Trophoblast cell (in vitro differentiated cells and primary cell): Measurements from ENCODE around the gene RAB24.

ENCODE experiments used
- DNase-seq, 2 donors: peaks; one replicate each; pipeline ENCODE4 v3.0.0-alpha.2; 2016
- H2AFZ ChIP-seq: 2 replicates; pipeline ENCODE4 v1.6.1; 2013; ENCODE audit warnings: low read length, moderate library complexity, mild to moderate bottlenecking; ENCODE audit not compliant: insufficient read depth, poor library complexity
- H2AK5ac ChIP-seq: 2 replicates; pipeline ENCODE4 v1.6.1; 2013; ENCODE audit warnings: mild to moderate bottlenecking, low read length
- H2BK120ac ChIP-seq: 2 replicates; pipeline ENCODE4 v1.6.1; 2013; ENCODE audit warnings: low read length, mild to moderate bottlenecking, moderate library complexity; ENCODE audit not compliant: insufficient read depth, poor library complexity
- H2BK12ac ChIP-seq: 2 replicates; pipeline ENCODE4 v1.6.1; 2013; ENCODE audit warnings: mild to moderate bottlenecking, low read length, moderate library complexity
- H2BK5ac ChIP-seq: 2 replicates; pipeline ENCODE4 v1.6.1; 2013; ENCODE audit warnings: low read length, low read depth, moderate library complexity, mild to moderate bottlenecking; ENCODE audit not compliant: poor library complexity
- H3K14ac ChIP-seq: 2 replicates; pipeline ENCODE4 v1.6.1; 2013; ENCODE audit warnings: mild to moderate bottlenecking, low read length
- H3K18ac ChIP-seq: 2 replicates; pipeline ENCODE4 v1.6.1; 2013; ENCODE audit warnings: mild to moderate bottlenecking, low read length
- H3K23ac ChIP-seq: 2 replicates; pipeline ENCODE4 v1.6.1; 2013; ENCODE audit warnings: low read length
- H3K27ac ChIP-seq: 2 replicates; pipeline ENCODE4 v1.5.1; 2013; ENCODE audit warnings: low read depth, mild to moderate bottlenecking, inconsistent platforms, low read length, moderate library complexity
- H3K27me3 ChIP-seq: 2 replicates; pipeline ENCODE4 v1.6.1; 2013; ENCODE audit warnings: inconsistent platforms, mild to moderate bottlenecking, low read length, moderate library complexity; ENCODE audit not compliant: insufficient read depth
- H3K36me3 ChIP-seq, 2 experiments: 1 replicate in 1 of 2; 2 replicates in 1 of 2; pipeline ENCODE4 v1.6.1; 2013; ENCODE audit warnings: low read length in 2 of 2, mild to moderate bottlenecking in 2 of 2, moderate library complexity in 1 of 2; ENCODE audit not compliant: insufficient read depth in 2 of 2, control insufficient read depth in 1 of 2
- H3K4ac ChIP-seq: 2 replicates; pipeline ENCODE4 v1.6.1; 2013; ENCODE audit warnings: low read depth, mild to moderate bottlenecking, low read length, moderate library complexity
- H3K4me1 ChIP-seq, 2 experiments: 1 replicate in 1 of 2; 2 replicates in 1 of 2; pipeline ENCODE4 v1.6.1; 2013; ENCODE audit warnings: low read length in 2 of 2, mild to moderate bottlenecking in 2 of 2, moderate library complexity in 1 of 2; ENCODE audit not compliant: insufficient read depth in 2 of 2, control insufficient read depth in 1 of 2
- H3K4me2 ChIP-seq: 2 replicates; pipeline ENCODE4 v1.6.1; 2013; ENCODE audit warnings: inconsistent platforms, mild to moderate bottlenecking, low read length, moderate library complexity
- H3K4me3 ChIP-seq: 2 replicates; pipeline ENCODE4 v1.5.1; 2013; ENCODE audit warnings: mild to moderate bottlenecking, low read depth, low read length, inconsistent platforms
- H3K79me1 ChIP-seq: one replicate; pipeline ENCODE4 v1.6.1; 2013; ENCODE audit warnings: low read length
- H3K79me2 ChIP-seq: 2 replicates; pipeline ENCODE4 v1.6.1; 2013; ENCODE audit warnings: low read length, mild to moderate bottlenecking; ENCODE audit not compliant: control insufficient read depth, insufficient read depth, poor library complexity
- H3K9ac ChIP-seq: 2 replicates; pipeline ENCODE4 v1.6.1; 2013; ENCODE audit warnings: mild to moderate bottlenecking, low read length
- H3K9me3 ChIP-seq: 2 replicates; pipeline ENCODE4 v1.6.1; 2013; ENCODE audit warnings: low read depth, mild to moderate bottlenecking, control low read depth, inconsistent platforms, low read length; ENCODE audit not compliant: insufficient read depth
- H4K12ac ChIP-seq: 2 replicates; pipeline ENCODE4 v1.6.1; 2013; ENCODE audit warnings: low read depth, mild to moderate bottlenecking, low read length, moderate library complexity
- H4K8ac ChIP-seq: 2 replicates; pipeline ENCODE4 v1.6.1; 2013; ENCODE audit warnings: low read depth, mild to moderate bottlenecking, low read length, moderate library complexity
- H4K91ac ChIP-seq: one replicate; pipeline ENCODE4 v1.6.1; 2013; ENCODE audit warnings: low read depth, mild to moderate bottlenecking, low read length, moderate library complexity
- WGBS: extraction: QIAGEN DNeasy Blood & Tissue Kit; methylation state at CpG from one replicate; pipeline ENCODE4 v1.1.7; 2013; ENCODE audit warnings: missing lambda C conversion rate; ENCODE audit not compliant: insufficient read length, insufficient coverage; ENCODE audit errors: extremely low coverage; 5-methylcytosine and 5-hydroxymethylcytosine counted together

Gene RAB24

DNA sequence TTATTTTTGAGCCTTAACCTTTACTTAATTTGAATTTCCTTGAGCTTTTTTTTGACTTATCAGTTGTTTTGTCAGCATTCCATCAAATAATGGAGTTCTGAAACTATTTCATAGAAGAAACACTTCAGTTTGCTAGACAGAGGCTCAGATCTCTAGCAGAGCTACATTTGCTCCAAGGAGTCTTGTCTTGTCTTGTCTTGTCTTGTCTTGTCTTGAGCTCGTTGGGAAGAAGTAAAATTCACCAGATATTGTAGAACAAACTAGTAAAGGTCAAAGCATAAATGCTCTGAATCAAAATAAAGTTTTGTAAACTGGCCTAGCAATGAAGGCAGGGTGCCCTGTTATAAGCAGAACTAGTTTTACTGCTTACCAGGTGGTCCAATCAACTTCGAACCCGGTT, 33.5 kb downstream of the RAB24 start:
- H3K4me2 ChIP-seq, result no peak overlapping the region
- no peaks in the 10 kb centered on the region for H3K9me3 ChIP-seq
- H3K27ac ChIP-seq, result no peak overlapping the region
- no peak overlapping the region for H4K12ac ChIP-seq
- H3K79me2 ChIP-seq, result no peaks in the 10 kb centered on the region
- H3K4me1 ChIP-seq, result no peaks in the 10 kb centered on the region
- no peaks in the 10 kb centered on the region for H3K27me3 ChIP-seq
- DNase-seq, result no peak
- no peak overlapping the region for H2BK5ac ChIP-seq
- no peak overlapping the region for H3K18ac ChIP-seq
- no CpG with 5 or more reads among the region's 3 CpGs for WGBS
- peaks cover 24 to 45% of the 10 kb centered on the region in 2 experiments for H3K36me3 ChIP-seq
- H4K91ac ChIP-seq, result no peak overlapping the region
- no peak overlapping the region for H2AK5ac ChIP-seq
- no peak overlapping the region for H2BK120ac ChIP-seq
- no peak overlapping the region for H3K14ac ChIP-seq
- no peak overlapping the region for H2BK12ac ChIP-seq
- no peak overlapping the region for H3K4ac ChIP-seq
- no peak overlapping the region for H2AFZ ChIP-seq
- H3K4me3 ChIP-seq, result no peak overlapping the region
- H4K8ac ChIP-seq, result no peak overlapping the region
- no peaks in the 10 kb centered on the region for H3K79me1 ChIP-seq
- H3K9ac ChIP-seq, result no peak overlapping the region
- no peak overlapping the region for H3K23ac ChIP-seq

DNA sequence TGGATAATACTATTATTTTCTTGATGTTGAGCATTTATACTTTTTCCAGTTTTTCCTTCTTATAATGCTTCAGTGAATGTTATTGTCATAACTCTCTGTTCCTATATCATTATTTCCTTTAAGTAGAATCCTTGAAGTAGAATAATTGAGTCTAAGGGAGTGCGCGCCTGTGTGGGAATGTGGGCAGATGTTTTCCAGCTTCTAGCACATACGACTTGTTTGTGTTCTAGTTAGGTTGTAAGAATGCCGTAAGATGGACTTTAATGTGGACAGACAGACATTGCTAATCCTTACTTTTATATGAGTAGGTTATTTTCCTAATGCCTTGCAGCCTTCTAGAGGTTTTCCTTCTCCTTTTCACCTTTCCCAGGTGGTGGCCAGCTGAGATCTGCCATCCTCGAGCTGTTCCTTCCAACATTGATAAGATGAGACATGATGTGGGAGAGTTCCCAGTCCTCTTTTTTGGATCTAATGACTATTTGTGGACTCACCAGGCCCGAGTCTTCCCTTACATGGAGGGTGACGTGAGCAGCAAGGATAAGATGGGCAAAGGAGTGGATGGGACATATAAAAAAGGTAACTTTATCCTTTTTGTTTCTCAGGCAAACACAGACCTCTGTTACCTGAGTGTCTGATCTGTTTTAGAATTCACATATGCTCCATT, 34.2 kb downstream of the RAB24 start:
- no peak overlapping the region for H3K23ac ChIP-seq
- H3K27me3 ChIP-seq, result no peaks in the 10 kb centered on the region
- H2BK12ac ChIP-seq, result no peak overlapping the region
- no peak for DNase-seq
- H2BK120ac ChIP-seq, result no peak overlapping the region
- no peak overlapping the region for H3K4ac ChIP-seq
- no peak overlapping the region for H4K12ac ChIP-seq
- no peak overlapping the region for H4K91ac ChIP-seq
- peaks cover 21 to 41% of the 10 kb centered on the region in 2 experiments for H3K36me3 ChIP-seq
- H2AK5ac ChIP-seq, result no peak overlapping the region
- H3K4me3 ChIP-seq, result no peak overlapping the region
- no peak overlapping the region for H3K4me2 ChIP-seq
- no peak overlapping the region for H2BK5ac ChIP-seq
- H3K14ac ChIP-seq, result no peak overlapping the region
- no peak overlapping the region for H4K8ac ChIP-seq
- H2AFZ ChIP-seq, result no peak overlapping the region
- no CpG with 5 or more reads among the region's 7 CpGs for WGBS
- no peak overlapping the region for H3K27ac ChIP-seq
- no peak overlapping the region for H3K9ac ChIP-seq
- H3K4me1 ChIP-seq, result no peaks in the 10 kb centered on the region
- no peaks in the 10 kb centered on the region for H3K79me1 ChIP-seq
- no peaks in the 10 kb centered on the region for H3K79me2 ChIP-seq
- H3K9me3 ChIP-seq, result no peaks in the 10 kb centered on the region
- no peak overlapping the region for H3K18ac ChIP-seq

- Histone ChIP-seq H2AFZ (no peak overlapping the region), H4K8ac (no peak overlapping the region), H3K27me3 (no peaks in the 10 kb centered on the region), H2AK5ac (no peak overlapping the region), H2BK5ac (no peak overlapping the region), H4K12ac (no peak overlapping the region), H3K4ac (no peak overlapping the region), H3K79me2 (no peaks in the 10 kb centered on the region), H4K91ac (no peak overlapping the region), H2BK12ac (no peak overlapping the region), H3K23ac (no peak overlapping the region), H3K4me1 (no peaks in the 10 kb centered on the region), H2BK120ac (no peak overlapping the region), H3K4me3 (no peak overlapping the region), H3K27ac (no peak overlapping the region), H3K79me1 (no peaks in the 10 kb centered on the region), H3K18ac (no peak overlapping the region), H3K9ac (no peak overlapping the region), H3K9me3 (no peaks in the 10 kb centered on the region), H3K4me2 (no peak overlapping the region), H3K36me3 (peaks cover 17 to 32% of the 10 kb centered on the region in 2 experiments), H3K14ac (no peak overlapping the region)
- DNase-seq, result no peak
- WGBS, result no CpG with 5 or more reads among the region's 16 CpGs
These were observed 38.1 kb downstream of the RAB24 start for GRCh38 chr5:177265395-177265794.

GRCh38 chr5:177264178-177264577, 39.3 kb downstream of the RAB24 start:
- H4K91ac ChIP-seq, result no peak overlapping the region
- no peak overlapping the region for H4K12ac ChIP-seq
- H3K18ac ChIP-seq, result no peak overlapping the region
- H4K8ac ChIP-seq, result no peak overlapping the region
- no peaks in the 10 kb centered on the region for H3K79me2 ChIP-seq
- H3K9ac ChIP-seq, result no peak overlapping the region
- H3K9me3 ChIP-seq, result no peaks in the 10 kb centered on the region
- no peak overlapping the region for H2AK5ac ChIP-seq
- H3K23ac ChIP-seq, result no peak overlapping the region
- no peak overlapping the region for H2BK5ac ChIP-seq
- no peak overlapping the region for H3K4me3 ChIP-seq
- H2BK12ac ChIP-seq, result no peak overlapping the region
- no peak for DNase-seq
- no peak overlapping the region for H3K27ac ChIP-seq
- H2BK120ac ChIP-seq, result no peak overlapping the region
- H3K79me1 ChIP-seq, result no peaks in the 10 kb centered on the region
- no peak overlapping the region for H3K14ac ChIP-seq
- no peaks in the 10 kb centered on the region for H3K27me3 ChIP-seq
- H2AFZ ChIP-seq, result no peak overlapping the region
- no peak overlapping the region for H3K4me2 ChIP-seq
- H3K4ac ChIP-seq, result no peak overlapping the region
- WGBS, result no CpG with 5 or more reads among the region's 1 CpG
- no peaks in the 10 kb centered on the region for H3K4me1 ChIP-seq
- H3K36me3 ChIP-seq, result peaks cover 21 to 29% of the 10 kb centered on the region in 2 experiments
